Stimulated activated naive CD8-positive, alpha-beta T cell treated with anti-CD3 and anti-CD28 coated beads, Interleukin-15, Interleukin-2, amounts not matched to agents 100 ng/mL and 50 ng/mL, for 24 hours (primary cell): ENCODE measurements around the gene ATP9B.
"Not testable (repeated sequence)": the region's sequence is repeated elsewhere in the genome, so short reads cannot be mapped to it uniquely, and the experiment has no call there.

Experiments used
- H3K27ac Mint-ChIP-seq: one replicate; pipeline ENCODE4 v1.8.0; 2021; ENCODE audit warnings: mild to moderate bottlenecking, mixed read lengths
- H3K27me3 Mint-ChIP-seq: one replicate; pipeline ENCODE4 v1.8.0; 2021; ENCODE audit warnings: mixed read lengths
- H3K36me3 Mint-ChIP-seq: one replicate; pipeline ENCODE4 v1.8.0; 2021; ENCODE audit warnings: low read depth, mixed read lengths
- H3K4me1 Mint-ChIP-seq: one replicate; pipeline ENCODE4 v1.8.0; 2021; ENCODE audit warnings: low read depth, mixed read lengths
- H3K4me3 Mint-ChIP-seq: one replicate; pipeline ENCODE4 v1.8.0; 2021; ENCODE audit warnings: mild to moderate bottlenecking, mixed read lengths
- H3K9me3 Mint-ChIP-seq: one replicate; pipeline ENCODE4 v1.8.0; 2021; ENCODE audit warnings: mixed read lengths

The ATP9B gene

DNA sequence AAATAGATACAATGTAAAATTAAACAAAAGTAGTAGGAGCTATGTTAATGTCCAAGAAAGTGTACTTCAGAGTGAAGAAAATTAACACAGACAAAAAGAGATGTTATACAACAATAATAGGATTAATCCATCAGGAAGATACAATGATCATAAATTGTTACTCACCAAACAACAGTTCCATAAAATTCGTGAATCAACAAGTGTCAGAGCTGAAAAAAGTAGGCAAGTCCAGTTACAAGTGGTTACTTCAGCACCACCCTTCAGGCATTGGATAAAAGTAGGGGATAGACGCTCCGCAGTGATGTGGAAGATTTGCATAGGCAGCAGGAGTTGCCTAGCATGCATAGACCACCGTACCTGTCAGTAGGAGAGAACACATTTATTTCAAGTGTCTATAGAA, 77.8 kb downstream of the ATP9B start:
- no peaks in the 10 kb centered on the region for H3K9me3 Mint-ChIP-seq
- no peak overlapping the region for H3K27ac Mint-ChIP-seq
- H3K36me3 Mint-ChIP-seq: peaks cover 36% of the 10 kb centered on the region
- no peaks in the 10 kb centered on the region for H3K27me3 Mint-ChIP-seq
- no peaks in the 10 kb centered on the region for H3K4me1 Mint-ChIP-seq
- no peak overlapping the region for H3K4me3 Mint-ChIP-seq

- Mint-ChIP-seq H3K27ac (no peak overlapping the region), H3K9me3 (no peaks in the 10 kb centered on the region), H3K4me3 (no peak overlapping the region), H3K36me3 (peaks cover 27% of the 10 kb centered on the region), H3K4me1 (peaks cover 1% of the 10 kb centered on the region), H3K27me3 (no peaks in the 10 kb centered on the region)
Measured at GRCh38 chr18:79151191-79151590, 82.0 kb downstream of the ATP9B start.

DNA sequence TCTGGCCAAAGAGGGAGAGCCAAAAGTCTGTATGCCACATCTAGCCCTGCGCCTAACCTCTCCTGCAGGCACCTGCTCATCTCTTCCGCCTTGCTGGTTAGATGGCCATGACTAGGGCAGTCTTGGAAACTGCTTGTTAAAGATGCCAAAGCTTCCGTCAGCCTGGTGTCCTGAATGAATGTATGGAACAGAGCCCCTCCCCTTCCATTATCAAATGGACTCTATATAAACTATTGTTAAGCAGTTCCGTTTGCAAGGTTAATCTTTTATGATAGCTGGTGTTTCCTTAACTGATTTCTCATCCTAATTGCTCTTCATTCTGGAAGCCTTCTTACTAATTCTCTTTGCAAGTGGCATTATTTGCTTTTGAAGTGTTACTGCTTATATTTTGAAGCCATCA, 87.1 kb downstream of the ATP9B start:
- peaks cover 16% of the 10 kb centered on the region for H3K4me1 Mint-ChIP-seq
- no peaks in the 10 kb centered on the region for H3K27me3 Mint-ChIP-seq
- no peak overlapping the region for H3K4me3 Mint-ChIP-seq
- H3K36me3 Mint-ChIP-seq: peaks cover 47% of the 10 kb centered on the region
- H3K9me3 Mint-ChIP-seq: no peaks in the 10 kb centered on the region
- H3K27ac Mint-ChIP-seq: peak overlapping the region; percentile 46

- peaks cover 40% of the 10 kb centered on the region for H3K36me3 Mint-ChIP-seq
Measured at GRCh38 chr18:79164706-79165105, 95.5 kb downstream of the ATP9B start.

DNA sequence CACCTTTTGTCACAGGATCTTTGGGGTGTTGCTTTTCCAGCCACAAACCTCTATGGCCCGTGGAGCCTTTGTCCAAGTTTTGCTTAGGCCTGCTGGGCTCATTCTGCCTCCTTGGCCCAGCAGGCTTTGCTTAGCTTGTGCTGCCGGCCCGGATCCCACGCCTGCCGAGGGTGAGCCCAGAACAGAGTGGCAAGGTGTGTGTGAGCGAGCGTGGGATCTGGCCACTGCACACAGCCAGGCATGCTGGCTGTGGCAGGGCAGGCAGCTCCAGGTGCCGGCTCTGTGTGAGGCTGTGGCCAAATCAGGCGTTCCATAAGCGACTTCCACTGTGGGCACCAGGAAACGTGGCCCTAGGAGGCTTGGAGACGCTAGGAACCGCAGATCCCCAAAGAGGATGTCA, 97.5 kb downstream of the ATP9B start:
- no peak overlapping the region for H3K4me3 Mint-ChIP-seq
- H3K27ac Mint-ChIP-seq: no peak overlapping the region
- H3K27me3 Mint-ChIP-seq: no peaks in the 10 kb centered on the region
- H3K36me3 Mint-ChIP-seq: peaks cover 32% of the 10 kb centered on the region
- H3K4me1 Mint-ChIP-seq: peaks cover 6% of the 10 kb centered on the region
- no peaks in the 10 kb centered on the region for H3K9me3 Mint-ChIP-seq

More at GRCh38 chr18:79164706-79165105, 95.5 kb downstream of the ATP9B start:
- no peaks in the 10 kb centered on the region for H3K27me3 Mint-ChIP-seq
- H3K9me3 Mint-ChIP-seq: no peaks in the 10 kb centered on the region
- no peak overlapping the region for H3K27ac Mint-ChIP-seq
- H3K4me1 Mint-ChIP-seq: peaks cover 6% of the 10 kb centered on the region
- no peak overlapping the region for H3K4me3 Mint-ChIP-seq

- Mint-ChIP-seq H3K27me3 (no peaks in the 10 kb centered on the region), H3K9me3 (no peaks in the 10 kb centered on the region), H3K27ac (no peak overlapping the region), H3K4me1 (peaks cover 6% of the 10 kb centered on the region), H3K36me3 (peaks cover 31% of the 10 kb centered on the region), H3K4me3 (no peak overlapping the region)
Measured at GRCh38 chr18:79167526-79168190, 98.5 kb downstream of the ATP9B start.

DNA sequence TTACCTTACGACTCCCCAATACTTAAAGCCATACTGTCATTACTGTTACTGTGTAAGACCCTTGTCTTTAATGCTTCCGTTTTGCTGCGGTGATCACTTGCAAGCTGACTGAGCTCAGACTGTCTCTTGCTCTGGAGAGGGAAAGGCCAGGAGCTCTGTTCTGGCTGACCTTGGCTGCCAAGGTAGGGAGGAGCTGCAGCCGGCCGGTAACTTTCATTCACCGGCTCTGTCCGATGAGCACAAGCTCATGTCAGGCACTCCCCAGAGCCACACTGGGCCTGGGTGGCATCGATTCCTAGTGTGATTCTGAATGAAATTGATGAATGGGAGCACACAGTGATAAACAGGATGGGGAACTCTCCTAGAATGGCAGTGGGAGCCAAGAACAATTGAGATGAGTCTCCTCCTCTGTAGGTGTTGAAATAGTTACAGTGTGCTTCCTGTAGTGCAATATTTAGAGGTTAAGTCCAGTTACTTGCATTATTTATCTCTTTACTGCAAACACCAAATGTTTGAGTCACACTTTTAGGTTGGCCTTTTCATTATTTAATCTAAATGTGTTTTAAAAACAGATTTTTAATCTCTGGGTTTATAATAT, 100.9 kb downstream of the ATP9B start:
- Mint-ChIP-seq H3K27me3 (no peaks in the 10 kb centered on the region), H3K27ac (no peak overlapping the region), H3K36me3 (peaks cover 45% of the 10 kb centered on the region), H3K4me1 (peaks cover 6% of the 10 kb centered on the region), H3K9me3 (no peaks in the 10 kb centered on the region), H3K4me3 (no peak overlapping the region)

DNA sequence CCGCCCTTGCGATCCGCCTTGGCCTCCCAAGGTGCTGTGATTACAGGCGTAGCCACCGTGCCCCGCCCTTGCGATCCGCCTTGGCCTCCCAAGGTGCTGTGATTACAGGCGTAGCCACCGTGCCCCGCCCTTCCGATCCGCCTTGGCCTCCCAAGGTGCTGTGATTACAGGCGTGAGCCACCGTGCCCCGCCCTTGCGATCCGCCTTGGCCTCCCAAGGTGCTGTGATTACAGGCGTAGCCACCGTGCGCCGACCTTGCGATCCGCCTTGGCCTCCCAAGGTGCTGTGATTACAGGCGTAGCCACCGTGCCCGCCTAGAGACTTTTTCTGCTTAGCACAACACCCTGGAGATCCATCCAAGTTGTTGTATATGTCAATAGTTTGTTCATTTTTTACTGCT, 103.1 kb downstream of the ATP9B start:
- peaks cover 28% of the 10 kb centered on the region for H3K36me3 Mint-ChIP-seq

DNA sequence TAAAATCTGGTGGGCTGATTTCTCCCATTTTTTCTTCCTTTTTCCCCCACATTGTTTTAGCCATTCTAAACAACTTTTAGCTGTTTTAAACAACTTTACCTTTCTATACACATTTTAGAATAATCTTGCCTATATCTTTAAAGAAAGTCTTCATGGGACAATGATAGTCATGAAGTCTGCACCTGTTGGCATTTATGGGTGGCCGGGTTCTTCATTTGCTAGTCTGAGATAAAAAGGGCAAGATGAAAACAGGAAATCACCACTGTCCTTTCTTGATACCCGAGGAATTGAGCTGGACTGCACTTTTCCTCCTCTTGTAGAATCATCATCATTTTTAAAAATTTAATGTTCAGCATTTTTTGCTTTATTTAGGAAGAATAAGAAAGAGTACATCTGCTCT, 104.5 kb downstream of the ATP9B start:
- Mint-ChIP-seq H3K9me3 (no peaks in the 10 kb centered on the region), H3K27ac (no peak overlapping the region), H3K4me3 (no peak overlapping the region), H3K36me3 (peaks cover 36% of the 10 kb centered on the region), H3K27me3 (no peaks in the 10 kb centered on the region), H3K4me1 (peaks cover 5% of the 10 kb centered on the region)

More for the DNA sequence above, 103.1 kb downstream of the ATP9B start:
- not testable (repeated sequence) for H3K27me3 Mint-ChIP-seq, H3K4me3 Mint-ChIP-seq, H3K4me1 Mint-ChIP-seq, H3K9me3 Mint-ChIP-seq, H3K27ac Mint-ChIP-seq

GRCh38 chr18:79178113-79178531, 108.9 kb downstream of the ATP9B start:
- H3K4me1 Mint-ChIP-seq: peaks cover 5% of the 10 kb centered on the region
- no peaks in the 10 kb centered on the region for H3K9me3 Mint-ChIP-seq
- H3K27me3 Mint-ChIP-seq: no peaks in the 10 kb centered on the region
- peaks cover 49% of the 10 kb centered on the region for H3K36me3 Mint-ChIP-seq
- no peak overlapping the region for H3K4me3 Mint-ChIP-seq
- no peak overlapping the region for H3K27ac Mint-ChIP-seq

DNA sequence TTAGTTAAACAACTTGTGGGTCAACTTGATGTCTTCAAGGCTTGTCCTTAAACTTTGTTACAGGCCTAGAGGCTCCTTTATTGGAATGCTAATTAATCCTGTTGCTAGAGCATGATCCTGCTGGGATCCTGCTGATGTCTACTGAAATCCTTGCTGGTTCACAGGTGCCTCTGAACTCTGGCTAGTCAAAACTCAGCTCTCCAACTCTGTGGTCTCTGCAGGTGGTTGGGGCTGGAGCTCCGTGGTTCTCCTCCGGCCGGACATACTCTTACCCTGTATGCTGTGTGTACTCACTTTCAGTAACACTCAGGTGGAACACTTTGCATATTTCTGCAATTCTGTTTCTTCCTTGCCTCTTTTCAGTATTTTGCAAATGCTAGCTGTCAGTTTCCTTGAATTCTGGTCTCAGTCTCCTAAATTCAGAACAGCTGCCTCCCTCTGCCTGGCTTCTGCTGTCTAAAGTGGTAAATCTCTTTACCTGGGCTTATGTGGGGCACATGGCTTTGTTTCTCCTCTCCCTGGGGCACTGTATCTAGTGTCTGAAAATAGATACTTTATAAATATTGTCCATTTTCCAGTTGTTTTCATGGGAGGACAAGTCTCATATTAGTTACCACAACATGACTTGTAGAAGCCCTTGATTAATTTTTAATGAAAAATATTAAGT, 113.0 kb downstream of the ATP9B start:
- peaks cover 5% of the 10 kb centered on the region for H3K4me1 Mint-ChIP-seq
- H3K27ac Mint-ChIP-seq: no peak overlapping the region
- H3K36me3 Mint-ChIP-seq: peaks cover 38% of the 10 kb centered on the region
- H3K4me3 Mint-ChIP-seq: no peak overlapping the region
- no peaks in the 10 kb centered on the region for H3K9me3 Mint-ChIP-seq
- H3K27me3 Mint-ChIP-seq: no peaks in the 10 kb centered on the region

DNA sequence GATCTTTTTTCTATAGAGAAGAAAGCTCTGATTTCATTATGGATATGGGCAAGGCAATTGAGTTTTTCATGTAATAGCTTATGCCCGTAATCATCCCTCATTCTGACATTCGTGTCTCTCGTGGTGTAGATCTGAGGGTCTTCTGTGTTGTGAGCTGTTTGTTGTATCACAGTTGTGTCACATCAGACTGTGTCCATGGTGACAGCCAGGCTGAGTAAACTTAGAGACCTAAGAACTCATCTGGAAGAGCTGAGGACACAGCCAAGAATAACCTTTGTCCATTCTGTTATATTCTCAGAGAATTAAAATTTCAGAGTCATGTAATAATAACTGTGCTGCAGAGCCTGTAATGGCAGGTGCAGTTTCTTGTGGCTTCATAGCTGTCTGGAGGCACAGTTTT, 116.5 kb downstream of the ATP9B start:
- H3K27ac Mint-ChIP-seq: no peak overlapping the region
- H3K9me3 Mint-ChIP-seq: no peaks in the 10 kb centered on the region
- no peak overlapping the region for H3K4me3 Mint-ChIP-seq
- peaks cover 21% of the 10 kb centered on the region for H3K36me3 Mint-ChIP-seq
- peaks cover 5% of the 10 kb centered on the region for H3K4me1 Mint-ChIP-seq
- no peaks in the 10 kb centered on the region for H3K27me3 Mint-ChIP-seq

DNA sequence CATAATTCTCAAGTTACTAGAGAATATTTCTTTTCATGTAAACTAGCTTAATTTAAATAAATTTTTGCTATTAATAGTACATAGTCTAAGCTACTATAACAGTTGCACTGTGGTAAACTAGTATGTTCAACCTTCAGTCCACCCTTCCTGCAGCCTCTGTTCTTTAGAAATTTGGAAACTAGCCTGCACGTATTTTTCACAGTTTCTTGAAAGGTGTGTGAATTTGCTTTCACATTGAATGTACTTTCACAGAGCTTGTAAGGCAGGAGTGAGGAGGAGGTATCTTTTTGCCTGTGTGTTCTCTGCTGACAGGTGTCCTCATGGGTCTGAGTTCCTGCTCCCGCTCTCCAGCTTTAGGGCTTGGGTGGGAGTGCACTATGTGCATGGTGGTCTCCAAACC, 117.5 kb downstream of the ATP9B start:
- no peak overlapping the region for H3K4me3 Mint-ChIP-seq
- H3K36me3 Mint-ChIP-seq: peaks cover 21% of the 10 kb centered on the region
- peaks cover 5% of the 10 kb centered on the region for H3K4me1 Mint-ChIP-seq
- no peaks in the 10 kb centered on the region for H3K9me3 Mint-ChIP-seq
- H3K27ac Mint-ChIP-seq: no peak overlapping the region
- no peaks in the 10 kb centered on the region for H3K27me3 Mint-ChIP-seq

DNA sequence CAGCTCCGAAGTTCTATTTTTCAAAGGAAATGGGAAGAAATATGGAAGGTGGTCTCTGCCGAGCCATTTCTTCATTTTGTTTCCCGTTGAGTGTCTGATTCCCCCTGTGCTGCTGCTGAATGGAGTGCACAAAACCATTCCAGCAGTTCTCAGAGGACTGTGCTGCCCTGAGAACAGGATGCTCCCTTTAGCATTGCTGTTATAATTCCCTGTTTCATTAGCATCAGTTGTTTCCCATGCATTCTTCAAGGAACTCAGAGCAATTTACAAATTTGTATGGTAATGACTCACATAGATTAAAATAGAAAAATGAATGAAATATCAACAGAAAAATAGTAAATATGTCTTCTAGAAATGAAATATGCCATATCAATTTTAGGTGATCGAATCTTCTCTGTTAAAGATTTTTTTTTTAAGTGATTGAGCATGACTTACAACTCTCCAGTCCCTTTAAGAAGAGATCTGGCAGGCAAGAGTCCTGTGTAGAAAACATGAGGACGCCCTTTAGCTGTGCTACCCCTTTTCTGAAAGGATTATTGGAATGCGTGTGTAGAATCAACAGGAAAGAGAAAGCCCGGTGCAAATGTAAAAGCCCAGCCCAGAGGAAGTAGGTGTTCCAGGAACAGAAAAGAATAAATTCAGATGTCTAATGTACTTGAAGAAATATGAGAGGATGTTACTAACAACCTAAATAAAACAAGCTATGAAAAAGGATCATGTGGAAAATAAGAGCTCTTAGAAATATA, 118.5 kb downstream of the ATP9B start:
- Mint-ChIP-seq H3K4me3 (no peak overlapping the region), H3K27ac (no peak overlapping the region), H3K36me3 (peaks cover 19% of the 10 kb centered on the region), H3K9me3 (no peaks in the 10 kb centered on the region), H3K27me3 (no peaks in the 10 kb centered on the region), H3K4me1 (peaks cover 7% of the 10 kb centered on the region)

- H3K36me3 Mint-ChIP-seq: peaks cover 15% of the 10 kb centered on the region
- H3K9me3 Mint-ChIP-seq: no peaks in the 10 kb centered on the region
- H3K27ac Mint-ChIP-seq: no peak overlapping the region
- H3K4me1 Mint-ChIP-seq: peaks cover 7% of the 10 kb centered on the region
- H3K4me3 Mint-ChIP-seq: no peak overlapping the region
- H3K27me3 Mint-ChIP-seq: no peaks in the 10 kb centered on the region
Measured at GRCh38 chr18:79191418-79191817, 122.2 kb downstream of the ATP9B start.
